ENCODE measurements around the gene ARHGAP15.
A peak's percentile ranks its signal among the peaks of the same experiment; 100 is the strongest.

Gene ARHGAP15

GRCh38 chr2:143356736-143357446 is 227.7 kb downstream of the ARHGAP15 start:
- no peak overlapping the region for H3K4me3 ChIP-seq (ENCODE audit: low read depth, low read length)

GRCh38 chr2:143357966-143358365 is 228.7 kb downstream of the ARHGAP15 start:
- TF ChIP-seq CTCF (conservative IDR thresholded peaks at IDR 0.05; ENCODE audit: low read depth, low read length): no peak
- no peak overlapping the region for H3K4me3 ChIP-seq (ENCODE audit: low read depth, low read length)
- DNase-seq (ENCODE audit: low read depth): no peak

More at GRCh38 chr2:143356736-143357446, 227.7 kb downstream of the ARHGAP15 start:
- no peak for DNase-seq (ENCODE audit: low read depth)
- TF ChIP-seq CTCF (conservative IDR thresholded peaks at IDR 0.05; ENCODE audit: low read depth, low read length): no peak

- TF ChIP-seq CTCF (conservative IDR thresholded peaks at IDR 0.05; ENCODE audit: low read depth, low read length): no peak
Observed at GRCh38 chr2:143361346-143361745, 232.1 kb downstream of the ARHGAP15 start.

GRCh38 chr2:143371616-143372015 is 242.4 kb downstream of the ARHGAP15 start:
- DNase-seq (ENCODE audit: low read depth): peak; percentile 17
- TF ChIP-seq CTCF (conservative IDR thresholded peaks at IDR 0.05; ENCODE audit: low read depth, low read length): no peak
- H3K4me3 ChIP-seq (ENCODE audit: low read depth, low read length): no peak overlapping the region

More at GRCh38 chr2:143361346-143361745, 232.1 kb downstream of the ARHGAP15 start:
- no peak overlapping the region for H3K4me3 ChIP-seq (ENCODE audit: low read depth, low read length)
- DNase-seq (ENCODE audit: low read depth): no peak

GRCh38 chr2:143375384-143375880 is 246.2 kb downstream of the ARHGAP15 start:
- TF ChIP-seq CTCF (conservative IDR thresholded peaks at IDR 0.05; ENCODE audit: low read depth, low read length): no peak
- H3K4me3 ChIP-seq (ENCODE audit: low read depth, low read length): no peak overlapping the region
- peak; percentile 84 for DNase-seq (ENCODE audit: low read depth)

GRCh38 chr2:143378996-143379395 is 249.8 kb downstream of the ARHGAP15 start:
- no peak for TF ChIP-seq CTCF (conservative IDR thresholded peaks at IDR 0.05; ENCODE audit: low read depth, low read length)
- DNase-seq (ENCODE audit: low read depth): no peak
- no peak overlapping the region for H3K4me3 ChIP-seq (ENCODE audit: low read depth, low read length)

- H3K4me3 ChIP-seq (ENCODE audit: low read depth, low read length): no peak overlapping the region
- no peak for DNase-seq (ENCODE audit: low read depth)
- no peak for TF ChIP-seq CTCF (conservative IDR thresholded peaks at IDR 0.05; ENCODE audit: low read depth, low read length)
Observed at GRCh38 chr2:143379955-143380354, 250.7 kb downstream of the ARHGAP15 start.

Data from choroid plexus epithelial cell (primary cell).